Activated B cell treated with CpG ODN at 0.5 μM for 24 hours (primary cell): ENCODE data around the gene BMP2K. TPM values are rescaled to one million over a fixed set of nuclear protein-coding genes. Genes with fewer than 3 reads are reported as not detected.

Experiments
- ATAC-seq: fragments of 200-7000 bp; cut with Tn5 transposase; one replicate; pipeline ENCODE4 v1.10.0; 2021; ENCODE audit warnings: low read depth, mild to moderate bottlenecking, moderate library complexity
- CTCF ChIA-PET: fragments of 350-600 bp; sonication (Branson Sonifier 250); formaldehyde crosslinking; loops from one replicate; lab custom pipeline; 2021; ENCODE audit warnings: antibody characterized with exemption; lab: Charles Lee
- POLR2A ChIA-PET: fragments of 350-600 bp; sonication (Branson Sonifier 250); formaldehyde crosslinking; loops from one replicate; lab custom pipeline; 2021; ENCODE audit warnings: antibody characterized with exemption; lab: Charles Lee
- DNase-seq: peaks from one replicate; pipeline ENCODE4 v3.0.0; 2022
- H3K27ac Mint-ChIP-seq: one replicate; pipeline ENCODE4 v1.8.0; 2020; ENCODE audit warnings: mixed read lengths
- H3K27me3 Mint-ChIP-seq: one replicate; pipeline ENCODE4 v1.8.0; 2021; ENCODE audit warnings: mixed read lengths
- H3K36me3 Mint-ChIP-seq: one replicate; pipeline ENCODE4 v1.8.0; 2021; ENCODE audit warnings: low read depth, mixed read lengths
- H3K4me1 Mint-ChIP-seq: one replicate; pipeline ENCODE4 v1.8.0; 2021; ENCODE audit warnings: mixed read lengths
- H3K4me3 Mint-ChIP-seq: one replicate; pipeline ENCODE4 v1.8.0; 2020; ENCODE audit warnings: mild to moderate bottlenecking, mixed read lengths
- H3K9me3 Mint-ChIP-seq: one replicate; pipeline ENCODE4 v1.8.0; 2020; ENCODE audit warnings: mixed read lengths
- intact Hi-C: fragments of 100-400 bp; cut with micrococcal nuclease; formaldehyde crosslinking; loops from one replicate; pipeline ENCODE4 v1.15.1; 2024
- total RNA-seq: library from RNA; stranded (reverse); gene quantifications from 2 replicates; pipeline ENCODE4 v1.2.3, GENCODE V29; 2022
- TF ChIP-seq, protein P1 (sequence below): fragments of 200-600 bp; IDR thresholded peaks from one replicate; pipeline ENCODE4 v1.8.0; 2022; ENCODE audit warnings: antibody characterized with exemption, mild to moderate bottlenecking

Gene BMP2K
- total RNA-seq, 1 donor from 2014 or later: 135 TPM

DNA sequence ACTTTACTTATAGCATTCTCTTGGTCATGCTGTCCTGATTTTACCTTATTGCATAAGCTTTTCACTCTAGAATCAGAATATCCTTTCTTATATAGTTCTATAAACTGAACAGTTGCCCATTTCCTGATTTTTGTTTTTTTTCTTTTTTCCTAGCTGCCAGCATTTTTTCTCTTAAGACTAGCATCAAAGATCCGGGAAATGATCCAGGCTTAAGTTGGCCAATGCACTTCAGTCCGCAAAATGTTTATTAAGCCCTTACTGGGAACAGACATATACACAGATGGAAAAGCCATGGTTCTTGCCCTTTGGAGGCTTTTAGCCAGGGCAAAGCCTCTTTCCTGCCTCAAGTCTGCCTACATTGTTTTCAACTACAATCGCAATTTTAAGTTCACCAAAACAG, 10.1 kb upstream of the BMP2K start:
- ATAC-seq: no peak
- POLR2A ChIA-PET: interaction anchor here (0.6 to 3.1 kb wide), 8 partner anchors 8 to 153 kb away, joined by 3 to 41 read pairs (median 10); partner anchors contain the start of gene BMP2K
- peak overlapping the region; percentile 84 for H3K27ac Mint-ChIP-seq
- no peaks in the 10 kb centered on the region for H3K27me3 Mint-ChIP-seq
- TF ChIP-seq, protein P1, sequence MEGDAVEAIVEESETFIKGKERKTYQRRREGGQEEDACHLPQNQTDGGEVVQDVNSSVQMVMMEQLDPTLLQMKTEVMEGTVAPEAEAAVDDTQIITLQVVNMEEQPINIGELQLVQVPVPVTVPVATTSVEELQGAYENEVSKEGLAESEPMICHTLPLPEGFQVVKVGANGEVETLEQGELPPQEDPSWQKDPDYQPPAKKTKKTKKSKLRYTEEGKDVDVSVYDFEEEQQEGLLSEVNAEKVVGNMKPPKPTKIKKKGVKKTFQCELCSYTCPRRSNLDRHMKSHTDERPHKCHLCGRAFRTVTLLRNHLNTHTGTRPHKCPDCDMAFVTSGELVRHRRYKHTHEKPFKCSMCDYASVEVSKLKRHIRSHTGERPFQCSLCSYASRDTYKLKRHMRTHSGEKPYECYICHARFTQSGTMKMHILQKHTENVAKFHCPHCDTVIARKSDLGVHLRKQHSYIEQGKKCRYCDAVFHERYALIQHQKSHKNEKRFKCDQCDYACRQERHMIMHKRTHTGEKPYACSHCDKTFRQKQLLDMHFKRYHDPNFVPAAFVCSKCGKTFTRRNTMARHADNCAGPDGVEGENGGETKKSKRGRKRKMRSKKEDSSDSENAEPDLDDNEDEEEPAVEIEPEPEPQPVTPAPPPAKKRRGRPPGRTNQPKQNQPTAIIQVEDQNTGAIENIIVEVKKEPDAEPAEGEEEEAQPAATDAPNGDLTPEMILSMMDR: no peak
- CTCF ChIA-PET: interaction anchor here (0.7 to 2.4 kb wide), 6 partner anchors 9 to 122 kb away, joined by 3 to 9 read pairs (median 4); no protein-coding TSS in a partner anchor
- H3K36me3 Mint-ChIP-seq: no peaks in the 10 kb centered on the region
- H3K4me1 Mint-ChIP-seq: peaks cover 33% of the 10 kb centered on the region
- DNase-seq: no peak
- intact Hi-C loops: loop anchor here (1.0 to 2.0 kb wide), 3 partner anchors 9 to 31 kb away; no protein-coding TSS in a partner anchor
- no peaks in the 10 kb centered on the region for H3K9me3 Mint-ChIP-seq
- peak overlapping the region; percentile 56 for H3K4me3 Mint-ChIP-seq

GRCh38 chr4:78766650-78767049, 9.5 kb upstream of the BMP2K start:
- ChIA-PET CTCF (interaction anchor here (0.7 to 2.4 kb wide), 5 partner anchors 11 to 122 kb away, joined by 3 to 9 read pairs (median 4); no protein-coding TSS in a partner anchor), POLR2A (interaction anchor here (0.6 to 3.1 kb wide), 8 partner anchors 8 to 153 kb away, joined by 3 to 41 read pairs (median 10); partner anchors contain the start of gene BMP2K)
- intact Hi-C loops: loop anchor here (1.0 to 2.0 kb wide), 3 partner anchors 9 to 32 kb away; no protein-coding TSS in a partner anchor
- peaks cover 33% of the 10 kb centered on the region for H3K4me1 Mint-ChIP-seq
- no peak for DNase-seq
- TF ChIP-seq, protein P1: no peak
- ATAC-seq: peak; percentile 94
- peak overlapping the region; percentile 68 for H3K4me3 Mint-ChIP-seq
- H3K27me3 Mint-ChIP-seq: no peaks in the 10 kb centered on the region
- no peaks in the 10 kb centered on the region for H3K9me3 Mint-ChIP-seq
- H3K27ac Mint-ChIP-seq: peak overlapping the region; percentile 84
- H3K36me3 Mint-ChIP-seq: no peaks in the 10 kb centered on the region

- TF ChIP-seq, protein P1: no peak
- H3K27ac Mint-ChIP-seq: peak overlapping the region; percentile 84
- intact Hi-C loops: loop anchor here (2.0 kb wide), 1 partner anchor 33 kb away; no protein-coding TSS in a partner anchor
- H3K36me3 Mint-ChIP-seq: no peaks in the 10 kb centered on the region
- H3K27me3 Mint-ChIP-seq: no peaks in the 10 kb centered on the region
- ChIA-PET CTCF (interaction anchor here (2.4 kb wide), 1 partner anchor 10 kb away, joined by 9 read pairs; no protein-coding TSS in a partner anchor), POLR2A (interaction anchor here (0.5 to 3.1 kb wide), 8 partner anchors 7 to 154 kb away, joined by 3 to 41 read pairs (median 10); partner anchors contain the start of gene BMP2K)
- no peak for DNase-seq
- H3K4me1 Mint-ChIP-seq: peaks cover 33% of the 10 kb centered on the region
- no peaks in the 10 kb centered on the region for H3K9me3 Mint-ChIP-seq
- H3K4me3 Mint-ChIP-seq: peak overlapping the region; percentile 68
- no peak for ATAC-seq
Observed at GRCh38 chr4:78767350-78767749, 8.8 kb upstream of the BMP2K start.

- ATAC-seq: no peak
Observed at GRCh38 chr4:78768452-78769180, 7.5 kb upstream of the BMP2K start.

More at GRCh38 chr4:78768452-78769180, 7.5 kb upstream of the BMP2K start:
- H3K27ac Mint-ChIP-seq: no peak overlapping the region
- peaks cover 33% of the 10 kb centered on the region for H3K4me1 Mint-ChIP-seq
- H3K9me3 Mint-ChIP-seq: no peaks in the 10 kb centered on the region
- no peak for DNase-seq
- no peak overlapping the region for H3K4me3 Mint-ChIP-seq
- ChIA-PET CTCF (interaction anchor here (1.8 kb wide), 1 partner anchor 124 kb away, joined by 6 read pairs; no protein-coding TSS in a partner anchor), POLR2A (interaction anchor here (0.6 to 3.1 kb wide), 2 partner anchors 8 to 54 kb away, joined by 6 to 31 read pairs; partner anchors contain the start of gene BMP2K)
- H3K27me3 Mint-ChIP-seq: no peaks in the 10 kb centered on the region
- TF ChIP-seq, protein P1: no peak
- intact Hi-C loops: no loop called here
- no peaks in the 10 kb centered on the region for H3K36me3 Mint-ChIP-seq
